ENCODE results near the gene MED27. TPM values are rescaled to one million over a fixed set of nuclear protein-coding genes. Genes with fewer than 3 reads are reported as not detected.

The MED27 gene
- total RNA-seq, 1 donor from 2014 or later, result 24.1 TPM

DNA sequence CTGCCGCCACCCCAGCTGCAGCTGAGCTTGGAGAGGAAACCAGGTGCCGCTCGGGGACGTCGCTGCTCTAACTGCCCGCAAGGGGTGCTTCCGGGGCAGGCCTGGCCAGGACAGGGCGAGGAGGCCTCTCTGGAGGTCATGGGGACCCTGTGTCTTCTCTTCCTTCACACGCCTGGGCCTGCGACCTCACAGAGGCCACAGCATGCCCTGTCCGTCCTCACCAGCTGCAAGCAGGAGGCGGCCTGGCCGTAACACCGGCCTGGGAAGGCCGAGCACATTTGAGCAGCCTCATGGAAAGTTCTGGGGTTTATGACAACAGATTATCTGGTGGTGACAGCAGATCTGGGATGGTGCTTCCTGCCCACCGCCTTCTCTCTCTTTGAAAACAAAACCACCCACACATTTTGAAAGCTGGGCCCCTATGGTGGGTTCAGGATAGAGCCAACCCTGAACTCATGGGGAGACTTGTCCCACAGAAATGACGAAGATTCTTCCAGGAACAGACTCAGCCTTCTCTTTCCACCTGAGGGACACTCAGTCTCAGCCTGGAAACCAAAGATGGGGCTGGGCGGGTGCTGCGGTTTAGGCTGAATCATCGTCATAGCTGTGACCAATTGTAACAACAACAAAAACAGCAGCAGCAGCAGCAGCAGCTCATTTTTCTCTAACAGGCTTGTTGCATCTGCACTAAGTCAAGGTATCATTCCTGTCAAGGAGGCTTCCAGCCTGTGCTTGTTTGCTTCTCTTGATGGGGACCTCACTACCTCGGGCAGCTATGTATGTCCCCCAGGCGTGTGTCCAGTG lies 240.2 kb downstream of the MED27 start:
- no peak for DNase-seq (ENCODE audit: extremely low spot score, unreplicated experiment)
- Mint-ChIP-seq H3K36me3 (ENCODE audit: unreplicated experiment) (no peaks in the 10 kb centered on the region), H3K4me1 (ENCODE audit: unreplicated experiment) (peaks cover 9% of the 10 kb centered on the region), H3K4me3 (ENCODE audit: unreplicated experiment) (no peak overlapping the region), H3K9me3 (ENCODE audit: unreplicated experiment) (no peaks in the 10 kb centered on the region), H3K27me3 (ENCODE audit: unreplicated experiment) (peaks cover 17% of the 10 kb centered on the region), H3K27ac (ENCODE audit: unreplicated experiment) (no peak overlapping the region)
- TF ChIP-seq, protein P1, sequence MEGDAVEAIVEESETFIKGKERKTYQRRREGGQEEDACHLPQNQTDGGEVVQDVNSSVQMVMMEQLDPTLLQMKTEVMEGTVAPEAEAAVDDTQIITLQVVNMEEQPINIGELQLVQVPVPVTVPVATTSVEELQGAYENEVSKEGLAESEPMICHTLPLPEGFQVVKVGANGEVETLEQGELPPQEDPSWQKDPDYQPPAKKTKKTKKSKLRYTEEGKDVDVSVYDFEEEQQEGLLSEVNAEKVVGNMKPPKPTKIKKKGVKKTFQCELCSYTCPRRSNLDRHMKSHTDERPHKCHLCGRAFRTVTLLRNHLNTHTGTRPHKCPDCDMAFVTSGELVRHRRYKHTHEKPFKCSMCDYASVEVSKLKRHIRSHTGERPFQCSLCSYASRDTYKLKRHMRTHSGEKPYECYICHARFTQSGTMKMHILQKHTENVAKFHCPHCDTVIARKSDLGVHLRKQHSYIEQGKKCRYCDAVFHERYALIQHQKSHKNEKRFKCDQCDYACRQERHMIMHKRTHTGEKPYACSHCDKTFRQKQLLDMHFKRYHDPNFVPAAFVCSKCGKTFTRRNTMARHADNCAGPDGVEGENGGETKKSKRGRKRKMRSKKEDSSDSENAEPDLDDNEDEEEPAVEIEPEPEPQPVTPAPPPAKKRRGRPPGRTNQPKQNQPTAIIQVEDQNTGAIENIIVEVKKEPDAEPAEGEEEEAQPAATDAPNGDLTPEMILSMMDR (IDR thresholded peaks at IDR 0.05), result no peak

DNA sequence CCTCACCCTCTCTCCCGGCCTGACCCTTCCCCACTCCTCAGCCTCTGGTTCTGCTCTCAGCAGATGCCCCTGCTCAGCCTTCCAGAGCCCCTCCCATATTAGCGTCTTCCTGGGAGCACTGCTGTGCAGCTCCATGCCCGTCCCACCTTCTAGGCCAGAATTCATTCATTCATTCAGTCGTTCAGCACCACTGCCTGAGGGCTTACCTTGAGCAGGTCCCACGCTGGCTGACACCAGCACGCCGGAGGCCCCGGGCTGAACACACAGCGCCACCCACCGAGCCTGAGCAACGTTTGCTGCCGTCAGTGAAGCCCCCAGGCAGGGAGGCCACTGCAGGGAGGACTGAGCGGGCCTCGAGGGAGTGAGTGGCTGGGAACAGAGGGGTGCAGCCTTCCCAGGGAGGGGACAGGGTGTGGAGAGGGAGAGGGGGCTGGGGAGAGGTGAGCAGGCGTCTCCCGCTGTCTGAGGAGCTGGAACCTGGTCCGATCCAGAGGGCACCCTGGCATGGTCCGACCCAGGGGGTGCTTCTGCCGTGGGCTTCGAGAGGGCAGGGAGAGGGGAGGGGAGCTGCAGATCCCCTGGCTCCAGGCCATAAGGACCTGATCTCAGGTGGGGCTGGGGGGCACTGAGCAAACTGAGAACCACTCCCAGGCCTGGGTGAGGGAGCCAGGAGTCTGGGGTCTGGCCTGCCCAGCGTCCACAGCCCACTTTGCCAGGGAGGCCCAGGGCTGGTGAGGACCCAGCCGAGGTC lies 241.0 kb downstream of the MED27 start:
- Mint-ChIP-seq H3K4me3 (ENCODE audit: unreplicated experiment) (no peak overlapping the region), H3K27me3 (ENCODE audit: unreplicated experiment) (peaks cover 19% of the 10 kb centered on the region), H3K9me3 (ENCODE audit: unreplicated experiment) (peaks cover 5% of the 10 kb centered on the region), H3K27ac (ENCODE audit: unreplicated experiment) (no peak overlapping the region), H3K36me3 (ENCODE audit: unreplicated experiment) (peaks cover 3% of the 10 kb centered on the region), H3K4me1 (ENCODE audit: unreplicated experiment) (peaks cover 9% of the 10 kb centered on the region)
- DNase-seq (ENCODE audit: extremely low spot score, unreplicated experiment), result no peak
- TF ChIP-seq, protein P1 (IDR thresholded peaks at IDR 0.05), result no peak

DNA sequence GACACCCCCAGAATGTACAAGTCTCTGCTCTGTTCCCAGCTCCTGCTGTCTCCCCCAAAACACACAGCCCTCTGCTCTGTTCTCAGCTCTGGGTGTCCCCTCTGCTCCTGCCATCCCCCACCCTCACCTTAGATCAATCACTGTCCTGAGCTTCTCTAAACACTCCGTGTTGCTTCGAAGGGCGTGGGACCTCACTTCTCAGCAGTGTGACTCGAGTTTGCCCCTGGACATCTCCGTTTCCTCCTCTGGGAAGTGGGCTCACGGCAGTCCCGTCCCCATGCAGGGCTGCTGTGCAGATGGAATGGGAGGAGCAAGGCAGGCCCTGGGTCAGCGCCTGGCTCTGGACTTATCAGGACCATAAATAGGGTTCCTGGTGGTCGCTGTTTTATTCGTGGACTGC lies 241.8 kb downstream of the MED27 start:
- H3K27me3 Mint-ChIP-seq (ENCODE audit: unreplicated experiment), result peaks cover 16% of the 10 kb centered on the region
- TF ChIP-seq, protein P1 (IDR thresholded peaks at IDR 0.05), result no peak
- H3K36me3 Mint-ChIP-seq (ENCODE audit: unreplicated experiment), result peaks cover 3% of the 10 kb centered on the region
- H3K4me3 Mint-ChIP-seq (ENCODE audit: unreplicated experiment), result no peak overlapping the region
- no peak for DNase-seq (ENCODE audit: extremely low spot score, unreplicated experiment)
- no peak overlapping the region for H3K27ac Mint-ChIP-seq (ENCODE audit: unreplicated experiment)
- peaks cover 5% of the 10 kb centered on the region for H3K9me3 Mint-ChIP-seq (ENCODE audit: unreplicated experiment)
- peaks cover 9% of the 10 kb centered on the region for H3K4me1 Mint-ChIP-seq (ENCODE audit: unreplicated experiment)

DNA sequence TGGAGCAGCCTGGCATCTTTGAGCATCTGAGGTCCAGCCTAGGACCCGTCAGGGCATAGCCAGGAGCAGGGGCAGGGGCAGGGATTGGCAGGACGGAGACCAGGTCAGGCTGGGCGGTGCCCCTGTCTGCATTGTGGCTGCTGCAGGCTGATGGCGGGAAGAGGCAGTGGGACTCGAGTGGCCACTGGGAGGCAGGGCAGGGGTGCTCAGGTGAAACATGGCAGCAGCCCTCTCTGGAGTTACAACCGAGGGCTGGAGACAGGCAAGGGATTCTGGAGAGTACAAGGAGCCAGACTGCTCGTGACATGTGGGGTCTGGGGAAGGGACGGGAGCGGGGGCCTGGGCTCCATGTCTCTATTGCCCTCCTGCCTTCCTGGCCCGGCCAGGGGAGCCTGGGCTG lies 242.4 kb downstream of the MED27 start:
- Mint-ChIP-seq H3K36me3 (ENCODE audit: unreplicated experiment) (peaks cover 3% of the 10 kb centered on the region), H3K27me3 (ENCODE audit: unreplicated experiment) (peaks cover 16% of the 10 kb centered on the region), H3K9me3 (ENCODE audit: unreplicated experiment) (peaks cover 5% of the 10 kb centered on the region), H3K4me3 (ENCODE audit: unreplicated experiment) (no peak overlapping the region), H3K4me1 (ENCODE audit: unreplicated experiment) (peaks cover 9% of the 10 kb centered on the region), H3K27ac (ENCODE audit: unreplicated experiment) (no peak overlapping the region)
- DNase-seq (ENCODE audit: extremely low spot score, unreplicated experiment), result no peak
- TF ChIP-seq, protein P1 (IDR thresholded peaks at IDR 0.05), result peak; percentile 32

Measured in osteocyte (in vitro differentiated cells).